OCI-LY3 (cell line): ENCODE data around the gene ATP10A.
"Not testable (repeated sequence)": the region's sequence is repeated elsewhere in the genome, so short reads cannot be mapped to it uniquely, and the experiment has no call there.

Experiments
- EZH2phosphoT487 ChIP-seq: fragments of 200-600 bp; shearing (Covaris generic); IDR thresholded peaks from 2 replicates; pipeline ENCODE4 v1.6.1; 2018; ENCODE audit warnings: antibody characterized with exemption, mixed run types, low read depth
- TF ChIP-seq, protein P1 (sequence below): fragments of 200-600, 300-600 bp; sonication (generic); IDR thresholded peaks from 2 replicates; pipeline ENCODE4 v1.5.1; 2014; ENCODE audit warnings: antibody characterized with exemption, low read length, low read depth

DNA sequence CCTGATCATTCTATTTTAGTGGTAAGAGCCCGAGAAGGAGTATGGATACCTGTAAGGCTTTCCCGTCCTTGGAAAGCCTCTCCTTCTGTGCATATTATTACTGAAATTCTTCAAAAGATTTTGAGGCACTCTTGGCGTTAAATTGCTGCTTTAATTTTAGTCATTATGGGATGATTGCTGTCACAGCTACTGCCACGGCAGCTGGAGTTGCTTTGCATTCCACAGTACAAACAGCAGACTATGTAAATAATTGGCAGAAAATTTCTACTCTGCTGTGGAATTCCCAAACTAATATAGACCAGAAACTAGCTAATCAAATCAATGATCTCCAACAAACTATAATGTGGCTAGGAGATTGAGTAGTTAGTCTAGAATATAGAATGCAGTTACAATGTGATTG, 222.2 kb downstream of the ATP10A start:
- TF ChIP-seq, protein P1, sequence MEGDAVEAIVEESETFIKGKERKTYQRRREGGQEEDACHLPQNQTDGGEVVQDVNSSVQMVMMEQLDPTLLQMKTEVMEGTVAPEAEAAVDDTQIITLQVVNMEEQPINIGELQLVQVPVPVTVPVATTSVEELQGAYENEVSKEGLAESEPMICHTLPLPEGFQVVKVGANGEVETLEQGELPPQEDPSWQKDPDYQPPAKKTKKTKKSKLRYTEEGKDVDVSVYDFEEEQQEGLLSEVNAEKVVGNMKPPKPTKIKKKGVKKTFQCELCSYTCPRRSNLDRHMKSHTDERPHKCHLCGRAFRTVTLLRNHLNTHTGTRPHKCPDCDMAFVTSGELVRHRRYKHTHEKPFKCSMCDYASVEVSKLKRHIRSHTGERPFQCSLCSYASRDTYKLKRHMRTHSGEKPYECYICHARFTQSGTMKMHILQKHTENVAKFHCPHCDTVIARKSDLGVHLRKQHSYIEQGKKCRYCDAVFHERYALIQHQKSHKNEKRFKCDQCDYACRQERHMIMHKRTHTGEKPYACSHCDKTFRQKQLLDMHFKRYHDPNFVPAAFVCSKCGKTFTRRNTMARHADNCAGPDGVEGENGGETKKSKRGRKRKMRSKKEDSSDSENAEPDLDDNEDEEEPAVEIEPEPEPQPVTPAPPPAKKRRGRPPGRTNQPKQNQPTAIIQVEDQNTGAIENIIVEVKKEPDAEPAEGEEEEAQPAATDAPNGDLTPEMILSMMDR = not testable (repeated sequence)
- not testable (repeated sequence) for TF ChIP-seq EZH2phosphoT487
